AG10803 (cell line): ENCODE measurements around the gene RNF11.

Experiments
- DNase-seq: peaks from one replicate; pipeline ENCODE4 v3.0.0; 2010; ENCODE audit warnings: low read depth
- H3K4me3 ChIP-seq: 2 replicates; pipeline ENCODE4 v1.5.1; 2011; ENCODE audit warnings: mild to moderate bottlenecking, low read length, control low read depth
- CTCF ChIP-seq: conservative IDR thresholded peaks from 2 replicates; pipeline ENCODE4 v1.5.1; 2011; ENCODE audit warnings: mild to moderate bottlenecking, low read length, control low read depth, inconsistent platforms

RNF11 gene

GRCh38 chr1:51306950-51307349 lies 70.9 kb downstream of the RNF11 start:
- no peak for DNase-seq
- no peak for TF ChIP-seq CTCF
- H3K4me3 ChIP-seq = no peak overlapping the region

GRCh38 chr1:51308636-51309035 lies 72.6 kb downstream of the RNF11 start:
- no peak for DNase-seq
- H3K4me3 ChIP-seq = no peak overlapping the region
- TF ChIP-seq CTCF = no peak

GRCh38 chr1:51309291-51309690 lies 73.2 kb downstream of the RNF11 start:
- no peak overlapping the region for H3K4me3 ChIP-seq
- no peak for DNase-seq
- no peak for TF ChIP-seq CTCF

GRCh38 chr1:51310871-51311613 lies 75.0 kb downstream of the RNF11 start:
- no peak overlapping the region for H3K4me3 ChIP-seq
- DNase-seq = no peak
- no peak for TF ChIP-seq CTCF

- H3K4me3 ChIP-seq = no peak overlapping the region
- DNase-seq = no peak
- TF ChIP-seq CTCF = no peak
Measured at GRCh38 chr1:51311826-51312225, 75.8 kb downstream of the RNF11 start.

GRCh38 chr1:51312718-51313117 lies 76.6 kb downstream of the RNF11 start:
- no peak for DNase-seq

More at GRCh38 chr1:51312718-51313117, 76.6 kb downstream of the RNF11 start:
- no peak overlapping the region for H3K4me3 ChIP-seq
- no peak for TF ChIP-seq CTCF
